C4-2B (cell line): ENCODE results near the gene BLVRA.

ENCODE experiments used
- CTCF ChIP-seq: fragments of 450-650 bp; conservative IDR thresholded peaks from 2 replicates; pipeline ENCODE4 v1.5.1; 2017; ENCODE audit warnings: mild to moderate bottlenecking
- ZFX ChIP-seq: fragments of 450-650 bp; IDR thresholded peaks from 2 replicates; pipeline ENCODE4 v1.6.1; 2017

- TF ChIP-seq CTCF (no peak), ZFX (no peak)
Observed at GRCh38 chr7:43749383-43749940, 9.0 kb upstream of the BLVRA start.
